K562 (cell line): Measurements from ENCODE around the gene BEST2. TPM values are rescaled to one million over a fixed set of nuclear protein-coding genes. Genes with fewer than 3 reads are reported as not detected.

ENCODE experiments used
- EP400 ChIP-seq: fragments of 450-650 bp; IDR thresholded peaks from 2 replicates; pipeline ENCODE4 v1.6.1; 2017; ENCODE audit warnings: antibody characterized with exemption, mild to moderate bottlenecking, moderate library complexity
- GATA2 ChIP-seq: sonication (generic); formaldehyde crosslinking; IDR thresholded peaks from 2 replicates; pipeline ENCODE4 v1.4.0; 2020; ENCODE audit warnings: mild to moderate bottlenecking, missing genetic modification reagents
- HDAC2 ChIP-seq: fragments of 450-650 bp; IDR thresholded peaks from 2 replicates; pipeline ENCODE4 v1.6.1; 2016; ENCODE audit warnings: mild to moderate bottlenecking
- MBD2 ChIP-seq: sonication (generic); IDR thresholded peaks from 2 replicates; pipeline ENCODE4 v1.6.1; 2016; ENCODE audit warnings: low read depth, borderline replicate concordance
- NFIC ChIP-seq: fragments of 450-650 bp; IDR thresholded peaks from 2 replicates; pipeline ENCODE4 v1.6.1; 2017; ENCODE audit warnings: mild to moderate bottlenecking, inconsistent platforms
- POLR2AphosphoS2 ChIP-seq: IDR thresholded peaks from 2 replicates; pipeline ENCODE4 v1.6.1; 2012; ENCODE audit warnings: low read length, improper control_type of control experiment
- POLR2G ChIP-seq: fragments of 200-400 bp; formaldehyde crosslinking; IDR thresholded peaks from 2 replicates; pipeline ENCODE4 v1.6.1; 2017; ENCODE audit warnings: low read depth, mild to moderate bottlenecking, antibody characterized with exemption, low read length, moderate library complexity
- SIN3A ChIP-seq, 2 experiments: fragments of 150-350 bp in 1 of 2; IDR thresholded peaks; 2 replicates each; pipeline ENCODE4 v1.6.1; 2011 to 2016; ENCODE audit warnings: borderline replicate concordance in 2 of 2, low read depth in 2 of 2, low read length in 2 of 2, mild to moderate bottlenecking in 2 of 2, moderate library complexity in 2 of 2; ENCODE audit not compliant: control insufficient read depth in 1 of 2
- ZNF707 ChIP-seq: fragments of 250-450 bp; sonication (Bioruptor Pico); conservative IDR thresholded peaks from 2 replicates; pipeline ENCODE4 v1.8.0; 2022; ENCODE audit warnings: inconsistent platforms, mild to moderate bottlenecking, moderate library complexity
- polyA plus RNA-seq, 8 experiments: library from polyadenylated mRNA; depleted of rRNA in 4 of 8; stranded (reverse) in 5 of 8; unstranded in 3 of 8; fragments of >200 nt; fragmentation: Nextera tagmentation in 2 of 8; fragmentation: Illumina TruSeq in 1 of 8; extraction: Ambion mirVana in 2 of 8; extraction: Trizol in 1 of 8; gene quantifications; 2 replicates each; pipeline versions ENCODE4 v1.2.1 to v1.2.3, GENCODE V29; 2011 to 2014; ENCODE audit warnings: inconsistent platforms in 1 of 8, missing spikeins in 1 of 8
- total RNA-seq, 7 experiments: library from RNA; depleted of rRNA in 6 of 7; stranded (reverse); fragments of >200 nt in 6 of 7; fragmentation: Illumina TruSeq in 2 of 7; extraction: Trizol in 2 of 7; gene quantifications; 2 replicates each; pipeline versions ENCODE4 v1.2.1 to v1.2.3, GENCODE V29; 2011 to 2021; ENCODE audit warnings: low replicate concordance in 1 of 7
- TF ChIP-seq, protein P1 (sequence below): sonication (generic); formaldehyde crosslinking; IDR thresholded peaks from 2 replicates; pipeline ENCODE4 v1.8.0; 2023; ENCODE audit warnings: mild to moderate bottlenecking, missing genetic modification reagents
- TF ChIP-seq, protein P2 (sequence below): sonication (generic); formaldehyde crosslinking; IDR thresholded peaks from 2 replicates; pipeline ENCODE4 v1.8.0; 2022; ENCODE audit warnings: mild to moderate bottlenecking, missing genetic modification reagents
- TF ChIP-seq, protein P3 (sequence below): fragments of 450-650 bp; IDR thresholded peaks from 2 replicates; pipeline ENCODE4 v1.6.1; 2016; ENCODE audit warnings: low read depth, mild to moderate bottlenecking, moderate library complexity

The BEST2 gene
- total and polyA plus RNA-seq, 9 of the 15 experiments (the other 6 are each of a cell fraction or from before 2014, with no cell fraction given), result not detected

DNA sequence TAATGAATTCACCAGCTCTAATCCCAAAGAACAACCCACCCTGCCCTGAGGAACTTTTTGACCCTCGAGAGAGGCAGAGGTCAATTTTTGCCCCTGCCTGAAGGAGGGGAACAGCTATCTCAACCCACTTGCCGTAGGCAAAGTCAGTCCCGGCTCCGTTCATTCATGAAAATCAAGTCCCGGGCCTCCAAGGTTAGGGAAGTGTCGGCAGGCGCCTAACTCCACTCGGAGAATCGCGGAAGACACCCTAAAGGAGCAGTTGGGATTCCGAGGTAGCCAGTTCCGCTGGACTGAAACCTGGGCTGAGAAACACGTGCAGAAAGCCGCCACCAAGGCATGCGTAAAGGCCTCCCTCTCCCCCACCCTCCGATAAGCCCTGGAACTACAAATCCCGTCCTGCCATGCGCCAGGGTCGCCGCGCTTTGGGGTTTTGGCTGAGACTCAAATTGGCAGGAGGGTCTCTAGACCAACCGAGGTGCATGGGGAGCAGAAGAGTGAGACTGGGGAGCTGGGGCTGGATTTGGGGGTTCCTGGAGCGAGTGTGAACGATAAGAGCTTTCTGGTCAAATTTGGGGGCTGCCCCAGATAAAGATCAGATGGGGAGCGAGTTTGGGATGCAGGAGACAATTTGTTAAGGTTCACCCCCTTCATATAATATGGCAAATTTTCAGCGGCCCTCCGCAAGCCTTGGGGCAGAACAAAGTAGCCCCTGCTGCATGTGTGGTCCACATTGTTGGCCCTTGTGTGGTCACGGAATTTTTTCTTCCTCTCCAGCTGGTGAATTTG, 27.8 kb upstream of the BEST2 start, which contains the start of gene TNPO2 (continued):
- TF ChIP-seq EP400 (peak; percentile 93), ZNF707 (0 out of 2 replicates have a peak, but pooled peaks have one; percentile 29), POLR2G (peak; percentile 74), MBD2 (0 out of 2 replicates have a peak, but pooled peaks have one; percentile 39), POLR2AphosphoS2 (no peak), GATA2 (CRISPR knock-in tag) (peak; percentile 77), HDAC2 (0 out of 2 replicates have a peak, but pooled peaks have one; percentile 61), NFIC (peak; percentile 91), SIN3A (IDR thresholded peaks at IDR 0.05; ENCODE audit: borderline replicate concordance in 2 of 2, control insufficient read depth in 1 of 2, low read depth in 2 of 2, low read length in 2 of 2) (peak; percentile 94 to 97)
- TF ChIP-seq, protein P1, sequence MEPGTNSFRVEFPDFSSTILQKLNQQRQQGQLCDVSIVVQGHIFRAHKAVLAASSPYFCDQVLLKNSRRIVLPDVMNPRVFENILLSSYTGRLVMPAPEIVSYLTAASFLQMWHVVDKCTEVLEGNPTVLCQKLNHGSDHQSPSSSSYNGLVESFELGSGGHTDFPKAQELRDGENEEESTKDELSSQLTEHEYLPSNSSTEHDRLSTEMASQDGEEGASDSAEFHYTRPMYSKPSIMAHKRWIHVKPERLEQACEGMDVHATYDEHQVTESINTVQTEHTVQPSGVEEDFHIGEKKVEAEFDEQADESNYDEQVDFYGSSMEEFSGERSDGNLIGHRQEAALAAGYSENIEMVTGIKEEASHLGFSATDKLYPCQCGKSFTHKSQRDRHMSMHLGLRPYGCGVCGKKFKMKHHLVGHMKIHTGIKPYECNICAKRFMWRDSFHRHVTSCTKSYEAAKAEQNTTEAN (CRISPR knock-in tag), result 0 out of 2 replicates have a peak, but pooled peaks have one; percentile 45
- TF ChIP-seq, protein P2, sequence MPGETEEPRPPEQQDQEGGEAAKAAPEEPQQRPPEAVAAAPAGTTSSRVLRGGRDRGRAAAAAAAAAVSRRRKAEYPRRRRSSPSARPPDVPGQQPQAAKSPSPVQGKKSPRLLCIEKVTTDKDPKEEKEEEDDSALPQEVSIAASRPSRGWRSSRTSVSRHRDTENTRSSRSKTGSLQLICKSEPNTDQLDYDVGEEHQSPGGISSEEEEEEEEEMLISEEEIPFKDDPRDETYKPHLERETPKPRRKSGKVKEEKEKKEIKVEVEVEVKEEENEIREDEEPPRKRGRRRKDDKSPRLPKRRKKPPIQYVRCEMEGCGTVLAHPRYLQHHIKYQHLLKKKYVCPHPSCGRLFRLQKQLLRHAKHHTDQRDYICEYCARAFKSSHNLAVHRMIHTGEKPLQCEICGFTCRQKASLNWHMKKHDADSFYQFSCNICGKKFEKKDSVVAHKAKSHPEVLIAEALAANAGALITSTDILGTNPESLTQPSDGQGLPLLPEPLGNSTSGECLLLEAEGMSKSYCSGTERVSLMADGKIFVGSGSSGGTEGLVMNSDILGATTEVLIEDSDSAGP (CRISPR knock-in tag), result 0 out of 2 replicates have a peak, but pooled peaks have one; percentile 41
- TF ChIP-seq, protein P3, sequence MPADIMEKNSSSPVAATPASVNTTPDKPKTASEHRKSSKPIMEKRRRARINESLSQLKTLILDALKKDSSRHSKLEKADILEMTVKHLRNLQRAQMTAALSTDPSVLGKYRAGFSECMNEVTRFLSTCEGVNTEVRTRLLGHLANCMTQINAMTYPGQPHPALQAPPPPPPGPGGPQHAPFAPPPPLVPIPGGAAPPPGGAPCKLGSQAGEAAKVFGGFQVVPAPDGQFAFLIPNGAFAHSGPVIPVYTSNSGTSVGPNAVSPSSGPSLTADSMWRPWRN, result 0 out of 2 replicates have a peak, but pooled peaks have one; percentile 9
